Stimulated activated CD8-positive, alpha-beta memory T cell treated with anti-CD3 and anti-CD28 coated beads, Interleukin-7, amount 100 ng/mL, for 48 hours (primary cell): Measurements from ENCODE around the gene SMAD3.
A peak's percentile ranks its signal among the peaks of the same experiment; 100 is the strongest.
"Not testable (repeated sequence)": the region's sequence is repeated elsewhere in the genome, so short reads cannot be mapped to it uniquely, and the experiment has no call there.

Experiments
- DNase-seq, 2 donors: peaks; one replicate each; pipeline ENCODE4 v3.0.0-alpha.2; 2020; ENCODE audit warnings: low read depth in 1 of 2; ENCODE audit errors: extremely low read depth in 1 of 2

The SMAD3 gene

GRCh38 chr15:67065531-67066005 is at the start of gene SMAD3:
SMAD3 (plus strand) TSS chr15:67065602; CDS start chr15:67066155, 553 bp downstream.
- DNase-seq: peak; percentile 56 to 60

GRCh38 chr15:67017311-67017710 is 48.1 kb upstream of the SMAD3 start:
- DNase-seq: no peak

- no peak for DNase-seq
Measured at GRCh38 chr15:67018026-67018425, 47.4 kb upstream of the SMAD3 start.

- no peak for DNase-seq
Measured at GRCh38 chr15:67018441-67018840, 47.0 kb upstream of the SMAD3 start.

- no peak for DNase-seq
Measured at GRCh38 chr15:67019069-67019468, 46.3 kb upstream of the SMAD3 start.

DNA sequence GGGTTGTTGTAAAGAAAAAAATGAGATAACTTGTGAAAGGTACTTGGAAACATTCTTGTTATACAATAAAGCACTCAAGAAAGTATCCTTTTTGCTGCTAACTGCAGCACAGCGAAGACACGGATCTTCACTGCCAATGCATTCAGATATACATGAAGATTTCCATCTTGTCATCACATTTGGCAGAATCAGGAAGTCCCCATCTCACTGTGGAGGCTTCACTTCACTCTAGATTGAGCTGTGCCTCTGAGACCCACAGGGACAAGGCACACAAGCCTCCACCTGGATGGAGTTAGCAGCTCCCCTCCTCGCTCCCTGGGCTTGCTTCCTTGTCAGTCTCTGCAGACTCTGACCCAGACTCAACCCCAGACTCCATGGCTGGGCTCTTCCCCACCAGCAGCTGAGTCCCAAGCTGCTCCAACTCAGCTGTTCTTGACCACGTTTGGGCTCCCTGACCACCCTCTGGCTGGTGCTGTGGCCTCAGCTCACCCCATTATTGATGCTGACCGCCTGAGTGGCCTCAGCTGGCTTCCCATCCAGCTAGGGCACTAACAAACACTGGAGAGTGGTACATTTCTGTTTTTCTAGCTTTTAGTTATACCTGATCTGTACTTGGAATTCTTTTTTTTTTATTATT is 45.4 kb upstream of the SMAD3 start:
- DNase-seq: no peak

DNA sequence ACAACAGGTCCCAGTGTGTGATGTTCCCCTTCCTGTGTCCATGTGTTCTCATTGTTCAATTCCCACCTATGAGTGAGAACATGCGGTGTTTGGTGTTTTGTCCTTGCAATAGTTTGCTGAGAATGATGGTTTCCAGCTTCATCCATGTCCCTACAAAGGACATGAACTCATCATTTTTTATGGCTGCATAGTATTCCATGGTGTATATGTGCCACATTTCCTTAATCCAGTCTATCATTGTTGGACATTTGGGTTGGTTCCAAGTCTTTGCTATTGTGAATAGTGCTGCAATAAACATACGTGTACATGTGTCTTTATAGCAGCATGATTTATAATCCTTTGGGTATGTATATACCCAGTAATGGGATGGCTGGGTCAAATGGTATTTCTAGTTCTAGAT is 44.7 kb upstream of the SMAD3 start:
- not testable (repeated sequence) for DNase-seq

DNA sequence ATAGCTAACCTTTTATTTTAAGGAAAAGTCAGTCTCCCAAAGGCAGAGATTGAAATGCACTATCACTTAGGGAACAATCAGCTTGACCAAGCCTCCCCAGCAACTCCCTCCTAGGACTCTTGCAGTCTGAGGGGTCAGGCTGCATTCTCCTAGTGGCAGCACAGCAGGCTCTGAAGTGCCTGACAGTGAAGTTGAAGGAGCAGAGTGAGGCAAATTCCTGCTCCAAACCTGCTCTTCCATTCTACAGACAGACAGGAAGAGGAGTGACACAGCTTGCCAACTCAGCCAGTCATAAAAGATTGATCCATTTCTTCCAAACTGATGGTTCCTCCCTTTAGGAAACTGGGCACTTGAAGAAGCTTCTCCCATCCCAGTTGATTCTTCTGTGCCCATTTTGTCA is 43.9 kb upstream of the SMAD3 start:
- DNase-seq: no peak

- DNase-seq: no peak
Measured at GRCh38 chr15:67022587-67023105, 42.8 kb upstream of the SMAD3 start.

GRCh38 chr15:67023517-67024313 is 41.7 kb upstream of the SMAD3 start:
- DNase-seq: no peak

DNA sequence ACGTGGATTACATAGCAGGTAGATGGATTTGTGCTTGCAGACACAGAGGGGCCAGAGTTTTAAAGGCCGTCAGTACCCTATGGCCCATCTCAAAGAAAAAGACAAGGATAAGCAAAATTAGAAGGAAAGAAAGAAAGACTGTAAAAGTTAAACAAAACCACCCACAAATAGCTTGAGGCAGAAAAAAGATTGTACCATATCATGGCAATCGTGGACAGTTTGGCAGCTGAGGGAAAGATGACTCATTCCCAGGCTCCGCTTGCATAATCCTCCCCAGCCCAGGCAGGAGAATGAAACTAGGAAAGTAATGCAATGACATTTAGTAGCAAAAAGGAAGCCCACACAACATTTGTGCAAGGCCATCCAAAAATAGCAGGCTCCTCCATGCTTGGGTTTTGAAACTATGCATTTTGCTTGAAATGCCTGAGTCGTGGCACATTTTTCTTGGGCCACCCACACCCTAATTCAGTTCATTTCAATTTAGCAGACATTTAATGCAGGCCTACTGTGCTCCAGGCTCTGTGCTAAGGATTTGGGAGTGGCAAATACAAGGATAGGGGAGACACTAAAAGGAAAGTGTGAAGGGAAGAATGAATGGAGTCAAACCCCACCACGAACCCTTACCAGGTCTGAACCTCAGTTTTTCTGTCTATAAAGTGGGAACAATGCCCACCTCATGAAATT is 40.9 kb upstream of the SMAD3 start:
- DNase-seq: peak; percentile 22 to 52

DNA sequence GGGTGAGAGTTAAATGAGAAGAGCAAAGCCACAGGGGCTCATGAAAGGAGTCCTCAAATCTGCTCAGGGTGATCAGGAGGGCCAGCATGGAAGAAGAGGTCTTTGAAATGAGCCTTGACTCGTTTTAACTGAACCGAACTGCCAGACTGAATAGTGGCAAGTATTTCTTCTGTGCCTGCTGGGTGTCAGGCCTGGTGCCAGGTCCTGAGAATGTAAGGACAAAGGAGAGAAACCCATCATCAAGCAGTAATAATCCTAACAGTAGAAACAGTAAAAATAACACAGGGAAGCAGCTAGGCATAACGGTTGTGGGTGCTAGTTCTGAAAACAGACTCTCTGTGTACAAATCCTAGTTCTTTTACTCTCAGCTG is 40.4 kb upstream of the SMAD3 start:
- no peak for DNase-seq

- no peak for DNase-seq
Measured at GRCh38 chr15:67025719-67026609, 39.4 kb upstream of the SMAD3 start.

- no peak for DNase-seq
Measured at GRCh38 chr15:67026610-67026967, 38.8 kb upstream of the SMAD3 start.

DNA sequence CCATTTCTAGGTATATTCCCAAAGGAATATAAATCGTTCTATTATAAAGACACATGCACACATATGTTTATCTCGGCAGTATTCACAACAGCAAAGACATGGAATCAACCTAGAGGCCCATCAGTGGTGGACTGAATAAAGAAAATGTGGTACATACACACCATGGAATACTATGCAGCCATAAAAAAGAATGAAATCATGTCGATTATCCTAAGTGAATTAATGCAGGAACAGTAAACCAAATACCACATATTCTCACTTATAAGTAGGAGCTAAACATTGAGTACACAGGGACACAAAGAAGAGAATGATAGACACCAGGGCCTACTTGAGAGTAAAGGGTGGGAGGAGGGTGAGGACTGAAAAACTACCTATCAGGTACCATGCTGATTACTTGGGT is 37.0 kb upstream of the SMAD3 start:
- not testable (repeated sequence) for DNase-seq

DNA sequence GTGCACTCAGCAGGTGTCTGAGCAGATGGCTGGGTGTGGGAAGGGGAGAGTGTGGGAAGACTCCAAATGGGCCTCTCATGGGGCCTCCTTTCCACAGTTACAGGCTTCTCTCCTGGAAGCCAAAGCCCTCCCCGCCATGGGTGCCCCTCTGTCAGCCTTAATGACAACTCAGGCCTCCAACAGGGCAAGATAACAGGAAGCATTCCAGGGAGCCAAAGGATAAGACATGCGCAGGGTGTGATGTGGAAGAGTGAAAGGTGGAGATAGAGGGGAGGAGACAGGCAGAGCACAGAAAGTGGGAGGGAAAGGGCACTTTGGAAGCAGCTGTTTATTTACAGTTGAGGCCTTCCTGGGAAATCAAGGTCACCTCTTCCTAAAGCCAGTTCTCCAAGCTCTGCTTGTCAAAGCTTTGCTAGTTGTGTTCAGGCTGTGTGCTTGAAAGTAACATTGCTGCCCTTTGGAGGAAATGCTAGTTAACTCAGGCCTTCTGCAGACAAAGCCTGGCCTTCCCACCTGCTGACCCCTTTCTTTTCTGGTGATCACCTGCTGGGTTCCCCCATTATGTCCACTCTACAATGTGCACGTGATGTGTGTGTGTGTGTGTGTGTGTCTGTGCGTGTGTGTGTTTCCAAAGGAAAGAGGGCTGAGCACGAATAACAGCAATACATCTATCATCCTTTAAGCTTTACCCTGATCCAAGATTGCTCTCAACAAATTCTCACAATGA is 35.2 kb upstream of the SMAD3 start:
- DNase-seq: no peak

- DNase-seq: no peak
Measured at GRCh38 chr15:67031331-67031730, 34.1 kb upstream of the SMAD3 start.

DNA sequence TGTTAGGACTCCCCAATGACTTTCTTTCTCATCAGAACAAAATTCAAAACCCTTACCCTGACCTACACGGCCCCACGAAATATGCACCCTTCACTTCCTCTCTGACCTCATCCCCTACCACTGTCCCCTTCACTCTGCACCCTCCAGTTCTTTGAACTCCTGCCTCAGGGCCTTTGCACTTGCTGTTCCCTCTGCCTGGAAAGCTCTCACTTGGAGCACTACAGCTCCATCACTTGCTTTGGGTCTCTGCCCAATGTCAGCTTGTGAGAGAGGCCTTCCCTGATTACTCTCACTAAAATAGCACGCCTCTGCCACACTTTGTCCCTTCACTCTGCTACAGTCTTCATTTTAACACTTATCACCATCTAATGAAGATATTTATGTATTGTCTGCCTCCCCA is 32.8 kb upstream of the SMAD3 start:
- no peak for DNase-seq

DNA sequence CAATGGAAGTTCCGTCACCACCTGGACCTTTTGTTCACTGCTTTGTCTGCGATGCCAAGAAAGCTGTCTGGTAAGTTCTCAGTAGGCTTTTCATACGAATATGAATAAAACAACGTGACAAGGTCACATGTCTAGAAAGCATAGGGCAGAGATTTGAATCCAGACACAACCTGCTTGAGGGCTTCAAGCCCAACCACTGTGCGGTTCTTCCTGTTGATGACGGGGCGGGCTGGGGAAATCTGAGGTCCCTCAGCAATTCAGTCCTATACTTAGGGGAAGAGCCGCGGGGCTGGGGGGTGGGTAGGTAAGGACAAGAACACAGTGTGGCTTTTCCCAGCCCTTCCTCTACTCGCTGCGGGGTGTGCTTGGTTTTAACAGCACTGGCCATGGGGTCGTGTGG is 32.4 kb upstream of the SMAD3 start:
- no peak for DNase-seq

DNA sequence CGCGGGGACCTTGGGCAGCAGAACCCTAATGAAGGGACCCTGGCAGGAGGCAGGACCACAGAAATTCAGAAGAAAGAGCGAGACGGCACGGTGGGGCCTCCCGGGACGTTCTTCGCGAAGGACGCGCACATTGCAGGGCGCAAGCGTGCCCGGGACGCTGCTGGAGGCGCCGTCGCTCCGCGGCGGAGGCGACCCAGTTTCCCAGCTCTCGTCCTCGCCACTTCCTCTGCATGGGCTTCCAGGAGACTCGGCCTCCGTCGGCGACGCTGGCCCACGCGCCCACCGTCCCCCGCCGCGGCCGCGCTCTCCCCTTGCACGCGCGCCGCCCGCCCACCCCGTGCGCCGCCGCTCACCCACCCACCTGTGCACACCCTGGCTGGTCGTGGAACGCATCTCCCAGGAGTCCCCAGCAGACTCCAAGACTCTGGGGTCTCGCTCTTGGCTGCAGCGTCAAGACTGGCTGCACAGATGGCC is 31.8 kb upstream of the SMAD3 start:
- DNase-seq: no peak
